Fibroblast of lung (primary cell): ENCODE data around the gene SERGEF. TPM values are rescaled to one million over a fixed set of nuclear protein-coding genes. Genes with fewer than 3 reads are reported as not detected.

ENCODE experiments used
- DNase-seq, 2 donors: peaks; one replicate each; pipeline versions ENCODE4 v3.0.0 to v3.0.0-alpha.2; 2010; ENCODE audit warnings: low read depth in 2 of 2
- H2AFZ ChIP-seq: 2 replicates; pipeline ENCODE4 v1.5.1; 2012; ENCODE audit warnings: low read length, control low read depth, inconsistent platforms
- H3K27ac ChIP-seq: 2 replicates; pipeline ENCODE4 v1.5.1; 2011; ENCODE audit warnings: low read length, control low read depth; ENCODE audit not compliant: insufficient read depth
- H3K27me3 ChIP-seq: 2 replicates; pipeline ENCODE4 v1.5.1; 2011; ENCODE audit warnings: mild to moderate bottlenecking, low read length; ENCODE audit not compliant: control insufficient read depth, insufficient read depth
- H3K36me3 ChIP-seq: 2 replicates; pipeline ENCODE4 v1.5.1; 2011; ENCODE audit warnings: low read length; ENCODE audit not compliant: control insufficient read depth, insufficient read depth
- H3K4me1 ChIP-seq: 2 replicates; pipeline ENCODE4 v1.5.1; 2011; ENCODE audit warnings: low read length; ENCODE audit not compliant: control insufficient read depth, insufficient read depth; ENCODE audit errors: extremely low read depth
- H3K4me2 ChIP-seq: 2 replicates; pipeline ENCODE4 v1.5.1; 2011; ENCODE audit warnings: low read length, control low read depth; ENCODE audit not compliant: insufficient read depth; ENCODE audit errors: extremely low read depth
- H3K4me3 ChIP-seq, 4 experiments: fragments of 200-600 bp in 1 of 4; sonication (generic) in 1 of 4; replicated peaks in 1 of 4; 2 replicates each; pipeline ENCODE4 v1.5.1; 2011 to 2016; ENCODE audit warnings: low read length in 4 of 4, low read depth in 3 of 4, mild to moderate bottlenecking in 3 of 4, control low read depth in 2 of 4, inconsistent platforms in 1 of 4, mixed read lengths in 1 of 4; ENCODE audit not compliant: insufficient read depth in 1 of 4; ENCODE audit errors: control extremely low read depth in 1 of 4
- H3K79me2 ChIP-seq: 2 replicates; pipeline ENCODE4 v1.5.1; 2012; ENCODE audit warnings: mild to moderate bottlenecking, low read length, inconsistent platforms; ENCODE audit not compliant: control insufficient read depth, insufficient read depth
- H3K9ac ChIP-seq: 2 replicates; pipeline ENCODE4 v1.5.1; 2011; ENCODE audit warnings: mild to moderate bottlenecking, low read length, control low read depth; ENCODE audit not compliant: insufficient read depth
- H3K9me3 ChIP-seq: 2 replicates; pipeline ENCODE4 v1.5.1; 2012; ENCODE audit warnings: low read depth, low read length; ENCODE audit not compliant: control insufficient read depth, insufficient read depth
- H4K20me1 ChIP-seq: 2 replicates; pipeline ENCODE4 v1.5.1; 2011; ENCODE audit warnings: low read length; ENCODE audit not compliant: control insufficient read depth, insufficient read depth; ENCODE audit errors: extremely low read depth
- EZH2 ChIP-seq: IDR thresholded peaks from 2 replicates; pipeline ENCODE4 v1.5.1; 2012; ENCODE audit warnings: low read length, control low read depth, mild to moderate bottlenecking; ENCODE audit errors: missing control alignments
- polyA plus RNA-seq, 2 donors: library from polyadenylated mRNA; depleted of rRNA in 1 of 2; stranded (reverse) in 1 of 2; unstranded in 1 of 2; fragments of >200 nt; gene quantifications; 2 replicates each; pipeline ENCODE4 v1.2.1, GENCODE V29; 2011 to 2012; ENCODE audit warnings: missing spikeins in 1 of 2
- total RNA-seq: library from RNA; depleted of rRNA; stranded (reverse); fragments of >200 nt; gene quantifications from 2 replicates; pipeline ENCODE4 v1.2.1, GENCODE V29; 2014
- TF ChIP-seq, protein P1 (sequence below), 2 donors: IDR thresholded peaks in 1 of 2; conservative IDR thresholded peaks in 1 of 2; 1 replicate in 1 of 2; 2 replicates in 1 of 2; pipeline ENCODE4 v1.5.1; 2011 to 2012; ENCODE audit warnings: low read length in 2 of 2, control low read depth in 1 of 2, inconsistent platforms in 1 of 2, low read depth in 1 of 2, mild to moderate bottlenecking in 1 of 2

The SERGEF gene
- total and polyA plus RNA-seq, 2 donors (not counting 1 experiment from before 2014, with no cell fraction given) = 14.5 to 38.5 TPM

DNA sequence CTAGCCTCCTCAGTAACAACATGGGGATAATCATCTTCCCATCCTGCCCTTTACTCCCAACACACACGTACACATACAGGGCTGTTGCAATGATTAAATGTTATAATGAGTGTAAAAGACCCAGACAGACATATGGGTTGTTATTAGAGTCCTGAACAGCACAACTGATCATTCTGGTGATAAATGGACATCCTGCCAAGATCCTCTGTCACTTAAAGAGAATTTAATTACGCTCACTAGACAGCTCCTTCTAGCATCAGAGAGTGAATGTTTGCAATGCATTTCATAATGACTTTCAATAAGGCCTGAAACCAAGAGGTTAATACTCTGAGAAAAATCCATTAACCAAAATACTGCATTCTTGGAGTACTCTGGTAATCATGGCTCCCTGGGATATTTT is 162.5 kb downstream of the SERGEF start:
- Histone ChIP-seq H4K20me1 (no peaks in the 10 kb centered on the region), H3K27ac (no peak overlapping the region), H3K4me2 (no peak overlapping the region), H3K4me3 (no peak overlapping the region), H3K36me3 (no peaks in the 10 kb centered on the region), H3K9me3 (no peaks in the 10 kb centered on the region), H3K9ac (no peak overlapping the region), H3K79me2 (no peaks in the 10 kb centered on the region), H3K4me1 (peaks cover 6% of the 10 kb centered on the region), H3K27me3 (no peaks in the 10 kb centered on the region), H2AFZ (no peak overlapping the region)
- TF ChIP-seq, protein P1, sequence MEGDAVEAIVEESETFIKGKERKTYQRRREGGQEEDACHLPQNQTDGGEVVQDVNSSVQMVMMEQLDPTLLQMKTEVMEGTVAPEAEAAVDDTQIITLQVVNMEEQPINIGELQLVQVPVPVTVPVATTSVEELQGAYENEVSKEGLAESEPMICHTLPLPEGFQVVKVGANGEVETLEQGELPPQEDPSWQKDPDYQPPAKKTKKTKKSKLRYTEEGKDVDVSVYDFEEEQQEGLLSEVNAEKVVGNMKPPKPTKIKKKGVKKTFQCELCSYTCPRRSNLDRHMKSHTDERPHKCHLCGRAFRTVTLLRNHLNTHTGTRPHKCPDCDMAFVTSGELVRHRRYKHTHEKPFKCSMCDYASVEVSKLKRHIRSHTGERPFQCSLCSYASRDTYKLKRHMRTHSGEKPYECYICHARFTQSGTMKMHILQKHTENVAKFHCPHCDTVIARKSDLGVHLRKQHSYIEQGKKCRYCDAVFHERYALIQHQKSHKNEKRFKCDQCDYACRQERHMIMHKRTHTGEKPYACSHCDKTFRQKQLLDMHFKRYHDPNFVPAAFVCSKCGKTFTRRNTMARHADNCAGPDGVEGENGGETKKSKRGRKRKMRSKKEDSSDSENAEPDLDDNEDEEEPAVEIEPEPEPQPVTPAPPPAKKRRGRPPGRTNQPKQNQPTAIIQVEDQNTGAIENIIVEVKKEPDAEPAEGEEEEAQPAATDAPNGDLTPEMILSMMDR (conservative IDR thresholded peaks at IDR 0.05 in 1 of 2, IDR thresholded peaks at IDR 0.05 in 1 of 2; ENCODE audit: low read depth in 1 of 2, low read length in 2 of 2) = no peak
- no peak for TF ChIP-seq EZH2
- DNase-seq = no peak

DNA sequence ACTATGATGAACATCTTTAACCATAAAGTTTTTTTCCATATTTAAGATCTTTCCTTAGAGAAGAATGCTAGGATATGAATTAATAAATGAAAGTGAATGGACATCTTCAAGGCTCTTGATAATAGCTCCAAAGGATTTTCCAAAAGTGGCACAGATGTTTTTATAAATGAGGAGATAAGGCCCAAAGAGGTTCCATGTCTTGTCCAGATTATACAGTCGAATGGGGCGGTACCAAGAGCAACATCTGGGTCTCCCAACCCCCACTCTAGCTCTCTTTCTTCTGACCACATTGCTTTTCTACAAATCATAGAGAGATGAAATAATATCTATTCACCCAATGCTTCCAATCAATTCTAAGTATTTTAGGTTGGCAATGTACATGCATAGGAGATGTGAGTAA is 164.1 kb downstream of the SERGEF start:
- no peak overlapping the region for H3K4me2 ChIP-seq
- no peak overlapping the region for H2AFZ ChIP-seq
- DNase-seq = no peak
- peaks cover 9% of the 10 kb centered on the region for H3K4me1 ChIP-seq
- H3K4me3 ChIP-seq = no peak overlapping the region
- no peak overlapping the region for H3K9ac ChIP-seq
- no peaks in the 10 kb centered on the region for H4K20me1 ChIP-seq
- no peak overlapping the region for H3K27ac ChIP-seq
- H3K9me3 ChIP-seq = no peaks in the 10 kb centered on the region
- H3K36me3 ChIP-seq = no peaks in the 10 kb centered on the region
- no peaks in the 10 kb centered on the region for H3K27me3 ChIP-seq
- H3K79me2 ChIP-seq = no peaks in the 10 kb centered on the region
- TF ChIP-seq, protein P1 (conservative IDR thresholded peaks at IDR 0.05 in 1 of 2, IDR thresholded peaks at IDR 0.05 in 1 of 2; ENCODE audit: low read depth in 1 of 2, low read length in 2 of 2) = no peak
- no peak for TF ChIP-seq EZH2

DNA sequence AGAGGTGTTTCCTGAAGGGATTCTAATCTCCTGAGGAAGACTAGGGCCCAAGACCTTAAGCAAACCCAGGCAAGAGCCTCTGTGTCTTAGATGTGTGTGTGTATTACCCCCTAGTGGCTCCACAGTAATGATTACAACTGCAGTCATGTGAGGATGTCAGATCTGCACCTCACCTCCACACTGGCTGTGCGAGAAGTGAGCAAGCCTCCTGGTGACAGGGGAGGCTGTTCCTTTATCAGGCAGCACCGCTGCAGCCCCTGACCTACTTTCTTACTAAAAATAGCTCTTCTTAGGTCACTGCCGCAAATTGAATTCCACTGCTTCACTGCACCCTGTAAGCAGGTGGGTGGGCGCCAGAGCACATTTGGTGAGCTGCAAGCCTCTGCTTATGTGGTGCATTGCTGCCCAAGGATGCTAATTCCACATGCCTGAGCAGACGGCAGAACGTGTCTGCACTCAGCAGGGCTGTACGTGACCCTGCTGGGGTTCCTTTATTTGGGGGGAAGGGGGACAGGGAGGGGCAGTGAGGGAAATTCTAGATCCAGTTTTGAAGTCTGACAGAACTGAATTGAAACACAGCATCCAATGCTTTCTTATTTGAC is 165.9 kb downstream of the SERGEF start:
- H3K27ac ChIP-seq = no peak overlapping the region
- H2AFZ ChIP-seq = no peak overlapping the region
- H3K36me3 ChIP-seq = no peaks in the 10 kb centered on the region
- no peaks in the 10 kb centered on the region for H3K27me3 ChIP-seq
- no peaks in the 10 kb centered on the region for H4K20me1 ChIP-seq
- no peak overlapping the region for H3K4me2 ChIP-seq
- no peaks in the 10 kb centered on the region for H3K79me2 ChIP-seq
- no peak overlapping the region for H3K9ac ChIP-seq
- H3K4me3 ChIP-seq = no peak overlapping the region
- TF ChIP-seq, protein P1 (conservative IDR thresholded peaks at IDR 0.05 in 1 of 2, IDR thresholded peaks at IDR 0.05 in 1 of 2; ENCODE audit: low read depth in 1 of 2, low read length in 2 of 2) = peak; percentile 24 to 48
- no peak for TF ChIP-seq EZH2
- H3K9me3 ChIP-seq = no peaks in the 10 kb centered on the region
- H3K4me1 ChIP-seq = peaks cover 9% of the 10 kb centered on the region
- peak; percentile 65 to 68 for DNase-seq
